Epithelial cell of proximal tubule (primary cell): ENCODE results near the gene TIMM13. TPM values are rescaled to one million over a fixed set of nuclear protein-coding genes. Genes with fewer than 3 reads are reported as not detected.

Source experiments
- DNase-seq: peaks from one replicate; pipeline ENCODE4 v3.0.0-alpha.2; 2011; ENCODE audit warnings: low read depth
- H3K4me3 ChIP-seq: 2 replicates; pipeline ENCODE4 v1.5.1; 2011; ENCODE audit warnings: low read depth, mild to moderate bottlenecking, low read length
- total RNA-seq: library from RNA; depleted of rRNA; stranded (reverse); fragments of >200 nt; gene quantifications from 2 replicates; pipeline ENCODE4 v1.2.3, GENCODE V29; 2015
- TF ChIP-seq, protein P1 (sequence below): conservative IDR thresholded peaks from 2 replicates; pipeline ENCODE4 v1.5.1; 2012; ENCODE audit warnings: low read depth, mild to moderate bottlenecking, low read length

TIMM13 gene
- total RNA-seq, 1 donor from 2014 or later, result 100 TPM

GRCh38 chr19:2382530-2383222 is 44.7 kb downstream of the TIMM13 start:
- H3K4me3 ChIP-seq, result no peak overlapping the region
- DNase-seq, result no peak
- TF ChIP-seq, protein P1, sequence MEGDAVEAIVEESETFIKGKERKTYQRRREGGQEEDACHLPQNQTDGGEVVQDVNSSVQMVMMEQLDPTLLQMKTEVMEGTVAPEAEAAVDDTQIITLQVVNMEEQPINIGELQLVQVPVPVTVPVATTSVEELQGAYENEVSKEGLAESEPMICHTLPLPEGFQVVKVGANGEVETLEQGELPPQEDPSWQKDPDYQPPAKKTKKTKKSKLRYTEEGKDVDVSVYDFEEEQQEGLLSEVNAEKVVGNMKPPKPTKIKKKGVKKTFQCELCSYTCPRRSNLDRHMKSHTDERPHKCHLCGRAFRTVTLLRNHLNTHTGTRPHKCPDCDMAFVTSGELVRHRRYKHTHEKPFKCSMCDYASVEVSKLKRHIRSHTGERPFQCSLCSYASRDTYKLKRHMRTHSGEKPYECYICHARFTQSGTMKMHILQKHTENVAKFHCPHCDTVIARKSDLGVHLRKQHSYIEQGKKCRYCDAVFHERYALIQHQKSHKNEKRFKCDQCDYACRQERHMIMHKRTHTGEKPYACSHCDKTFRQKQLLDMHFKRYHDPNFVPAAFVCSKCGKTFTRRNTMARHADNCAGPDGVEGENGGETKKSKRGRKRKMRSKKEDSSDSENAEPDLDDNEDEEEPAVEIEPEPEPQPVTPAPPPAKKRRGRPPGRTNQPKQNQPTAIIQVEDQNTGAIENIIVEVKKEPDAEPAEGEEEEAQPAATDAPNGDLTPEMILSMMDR, result no peak

- no peak for DNase-seq
- TF ChIP-seq, protein P1, result no peak
- no peak overlapping the region for H3K4me3 ChIP-seq
Observed at GRCh38 chr19:2381148-2381820, 46.1 kb downstream of the TIMM13 start.

DNA sequence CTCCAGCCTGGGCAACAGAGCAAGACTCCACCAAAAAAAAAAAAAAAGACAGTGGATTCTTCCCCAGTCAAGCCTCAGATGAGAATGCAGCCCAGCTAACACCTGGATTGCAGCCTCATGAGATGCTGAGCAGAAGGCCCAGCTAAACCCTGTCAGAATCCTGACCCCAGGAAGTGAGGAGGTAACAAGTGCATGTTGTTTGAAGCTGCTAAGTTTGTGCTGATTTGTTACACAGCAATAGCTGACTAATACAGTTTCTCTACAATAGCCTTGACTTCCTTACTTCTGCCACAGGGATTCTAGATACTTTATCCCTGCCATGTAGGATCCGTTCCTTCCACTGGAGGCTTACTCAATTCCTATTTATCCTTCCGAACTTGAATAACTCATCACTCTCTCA is 46.8 kb downstream of the TIMM13 start:
- no peak for DNase-seq
- TF ChIP-seq, protein P1, result no peak
- no peak overlapping the region for H3K4me3 ChIP-seq

DNA sequence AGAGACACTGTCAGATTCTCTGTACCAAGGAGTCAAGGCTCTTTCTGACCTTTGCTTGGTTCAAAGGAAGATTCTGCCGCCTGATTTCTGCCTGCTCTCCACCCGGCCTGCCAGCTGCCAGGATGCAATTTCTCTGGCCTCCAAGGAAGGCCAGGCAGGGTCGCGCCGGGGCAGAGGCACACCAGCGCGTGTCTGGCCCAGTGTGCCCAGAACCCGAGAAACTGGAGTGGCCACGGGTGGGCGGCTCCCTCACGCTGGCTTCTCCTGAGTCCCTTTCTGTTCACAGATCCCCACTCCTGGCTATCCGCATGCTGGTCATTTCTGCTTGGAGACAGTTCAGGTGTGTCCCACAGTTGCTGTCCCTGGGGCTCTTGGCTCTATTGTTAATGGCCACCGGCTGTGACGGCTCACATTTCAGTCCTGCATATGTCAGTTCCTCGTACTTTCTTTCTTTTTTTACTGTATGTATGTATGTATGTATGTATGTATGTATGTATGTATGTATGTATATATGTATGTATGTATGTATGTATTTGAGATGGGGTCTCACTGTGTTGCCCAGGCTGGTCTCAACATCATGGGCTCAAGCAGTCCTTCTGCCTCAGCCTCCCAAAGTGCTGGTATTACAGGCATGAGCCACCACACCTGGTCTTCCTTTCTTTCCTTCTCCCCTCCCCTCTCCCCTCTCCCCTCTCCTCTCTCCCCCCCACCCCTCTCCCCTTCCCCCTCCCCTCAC is 50.4 kb downstream of the TIMM13 start:
- DNase-seq, result no peak
- no peak overlapping the region for H3K4me3 ChIP-seq
- TF ChIP-seq, protein P1, result no peak

Other genes with a start within 250 kb of the TIMM13 start
- gene PLEKHJ1, start 191.3 kb downstream of the TIMM13 start, total RNA-seq, result 167 and 208 TPM in 2 replicates
- 51.7 and 61.2 TPM in 2 replicates for gene SF3A2, start 190.8 kb downstream of the TIMM13 start, total RNA-seq
- 0.52 and 1.7 TPM in 2 replicates for gene AMH, start 178.3 kb downstream of the TIMM13 start, total RNA-seq
- gene JSRP1, start 171.2 kb downstream of the TIMM13 start, total RNA-seq, result 3.5 and 4.1 TPM in 2 replicates
- not detected in 2 replicates for gene PEAK3, start 145.4 kb downstream of the TIMM13 start, total RNA-seq
- not detected in 2 replicates for gene LINGO3, start 119.4 kb downstream of the TIMM13 start, total RNA-seq
- gene LSM7, start 99.0 kb downstream of the TIMM13 start, total RNA-seq, result 352 and 409 TPM in 2 replicates
- gene SPPL2B, start 98.9 kb downstream of the TIMM13 start, total RNA-seq, result 25.8 and 30.6 TPM in 2 replicates
- not detected in 2 replicates for gene TMPRSS9, start 67.3 kb downstream of the TIMM13 start, total RNA-seq
- gene LMNB2, start 29.4 kb upstream of the TIMM13 start, total RNA-seq, result 136 and 246 TPM in 2 replicates
- 29.2 and 35.7 TPM in 2 replicates for gene GADD45B, start 48.5 kb upstream of the TIMM13 start, total RNA-seq